HepG2 (cell line): Measurements from ENCODE around the gene TTLL1. TPM values are rescaled to one million over a fixed set of nuclear protein-coding genes. Genes with fewer than 3 reads are reported as not detected.
A peak's percentile ranks its signal among the peaks of the same experiment; 100 is the strongest.

ENCODE experiments used
- ARNT2 ChIP-seq: sonication (generic); formaldehyde crosslinking; IDR thresholded peaks from 2 replicates; pipeline ENCODE4 v1.8.0; 2022; ENCODE audit warnings: mild to moderate bottlenecking, low read depth, missing genetic modification reagents, moderate library complexity
- ATRX ChIP-seq: sonication (generic); formaldehyde crosslinking; IDR thresholded peaks from 2 replicates; pipeline ENCODE4 v1.4.0; 2020; ENCODE audit warnings: missing genetic modification reagents, borderline replicate concordance
- CBX2 ChIP-seq, 2 experiments: fragments of 200-600 bp in 1 of 2; sonication (generic); formaldehyde crosslinking in 1 of 2; IDR thresholded peaks; 2 replicates each; pipeline versions ENCODE4 v1.7.0 to v1.8.1; 2018 to 2022; ENCODE audit warnings: low read depth in 2 of 2, low read length in 1 of 2, mild to moderate bottlenecking in 1 of 2, missing genetic modification reagents in 1 of 2
- CCAR2 ChIP-seq: fragments of 200-400 bp; formaldehyde crosslinking; optimal IDR thresholded peaks from 2 replicates; pipeline ENCODE3; 2018; ENCODE audit warnings: low read depth, mild to moderate bottlenecking, low read length, moderate library complexity
- HDAC6 ChIP-seq: fragments of 200-600 bp; sonication (generic); IDR thresholded peaks from 2 replicates; pipeline ENCODE4 v1.7.0; 2017; ENCODE audit warnings: mild to moderate bottlenecking, antibody characterized with exemption, low read length, low read depth
- IKZF4 ChIP-seq: sonication (generic); formaldehyde crosslinking; IDR thresholded peaks from 2 replicates; pipeline ENCODE4 v1.5.1; 2020; ENCODE audit warnings: borderline replicate concordance, mild to moderate bottlenecking, low read depth, missing genetic modification reagents; ENCODE audit errors: not compliant biosample characterization
- ISX ChIP-seq: sonication (generic); formaldehyde crosslinking; conservative IDR thresholded peaks from 2 replicates; pipeline ENCODE4 v1.5.0; 2020; ENCODE audit warnings: missing genetic modification reagents
- JUN ChIP-seq: sonication (generic); formaldehyde crosslinking; IDR thresholded peaks from 2 replicates; pipeline ENCODE4 v1.4.0; 2020; ENCODE audit warnings: mild to moderate bottlenecking, missing genetic modification reagents
- SOX6 ChIP-seq, 2 experiments: fragments of 450-650 bp in 1 of 2; sonication (generic) in 1 of 2; formaldehyde crosslinking in 1 of 2; IDR thresholded peaks; 2 replicates each; pipeline versions ENCODE4 v1.4.0 to v1.6.1; 2017 to 2020; ENCODE audit warnings: antibody characterized with exemption in 1 of 2, mild to moderate bottlenecking in 1 of 2, missing genetic modification reagents in 1 of 2
- SP4 ChIP-seq: sonication (generic); formaldehyde crosslinking; IDR thresholded peaks from 2 replicates; pipeline ENCODE4 v1.8.1; 2023; ENCODE audit warnings: mild to moderate bottlenecking, missing genetic modification reagents
- STAG1 ChIP-seq: sonication (generic); formaldehyde crosslinking; IDR thresholded peaks from 2 replicates; pipeline ENCODE4 v1.4.0; 2020; ENCODE audit warnings: missing genetic modification reagents
- THRA ChIP-seq: sonication (generic); formaldehyde crosslinking; IDR thresholded peaks from 2 replicates; pipeline ENCODE4 v1.4.0; 2020; ENCODE audit warnings: missing genetic modification reagents, borderline replicate concordance
- ZBTB7B ChIP-seq: sonication (generic); formaldehyde crosslinking; IDR thresholded peaks from 2 replicates; pipeline ENCODE4 v1.4.0; 2020; ENCODE audit warnings: missing genetic modification reagents
- ZNF496 ChIP-seq: sonication (generic); formaldehyde crosslinking; IDR thresholded peaks from 2 replicates; pipeline ENCODE4 v1.8.1; 2023; ENCODE audit warnings: mild to moderate bottlenecking, moderate library complexity, missing genetic modification reagents; ENCODE audit not compliant: insufficient replicate concordance
- ZNF558 ChIP-seq: sonication (generic); formaldehyde crosslinking; IDR thresholded peaks from 2 replicates; pipeline ENCODE4 v1.9.0; 2022; ENCODE audit warnings: mild to moderate bottlenecking, missing genetic modification reagents, borderline replicate concordance
- ZNF572 ChIP-seq: sonication (generic); formaldehyde crosslinking; IDR thresholded peaks from 2 replicates; pipeline ENCODE4 v1.5.1; 2020; ENCODE audit warnings: mild to moderate bottlenecking, missing genetic modification reagents
- ZNF7 ChIP-seq: IDR thresholded peaks from 2 replicates; pipeline ENCODE4 v1.6.1; 2016; ENCODE audit warnings: missing biosample characterization, missing genetic modification reagents
- ZNF782 ChIP-seq: sonication (generic); formaldehyde crosslinking; IDR thresholded peaks from 2 replicates; pipeline ENCODE4 v1.4.0; 2020; ENCODE audit warnings: missing genetic modification reagents, mild to moderate bottlenecking, borderline replicate concordance
- ZSCAN9 ChIP-seq: IDR thresholded peaks from 2 replicates; pipeline ENCODE4 v1.6.1; 2016; ENCODE audit warnings: borderline replicate concordance
- polyA plus RNA-seq, 8 experiments: library from polyadenylated mRNA; depleted of rRNA in 3 of 8; stranded (reverse) in 7 of 8; unstranded in 1 of 8; fragments of >200 nt; fragmentation: Illumina TruSeq in 4 of 8; extraction: Trizol in 4 of 8; gene quantifications; 2 replicates each; pipeline versions ENCODE4 v1.2.1 to v1.2.3, GENCODE V29; 2011 to 2016; ENCODE audit warnings: low read depth in 4 of 8, missing spikeins in 1 of 8, mixed read lengths in 1 of 8; ENCODE audit not compliant: insufficient read depth in 1 of 8
- total RNA-seq, 5 experiments: library from RNA; depleted of rRNA; stranded (reverse); fragments of >200 nt; fragmentation: Illumina TruSeq; extraction: Trizol; gene quantifications; 2 replicates each; pipeline ENCODE4 v1.2.3, GENCODE V29; 2016; ENCODE audit warnings: low read depth in 1 of 5
- TF ChIP-seq, protein P1 (sequence below): sonication (generic); formaldehyde crosslinking; IDR thresholded peaks from 2 replicates; pipeline ENCODE4 v1.5.0; 2020; ENCODE audit warnings: missing genetic modification reagents
- TF ChIP-seq, protein P2 (sequence below): sonication (generic); formaldehyde crosslinking; IDR thresholded peaks from 2 replicates; pipeline ENCODE4 v1.4.0; 2020; ENCODE audit warnings: mild to moderate bottlenecking, missing genetic modification reagents
- TF ChIP-seq, protein P3 (sequence below): sonication (generic); IDR thresholded peaks from 2 replicates; pipeline ENCODE4 v1.6.1; 2016; ENCODE audit warnings: low read depth, borderline replicate concordance

TTLL1 gene
- total and polyA plus RNA-seq, 2 of the 13 experiments (the other 11 are each of a cell fraction or from before 2014, with no cell fraction given): 1.6 to 5.3 TPM

DNA sequence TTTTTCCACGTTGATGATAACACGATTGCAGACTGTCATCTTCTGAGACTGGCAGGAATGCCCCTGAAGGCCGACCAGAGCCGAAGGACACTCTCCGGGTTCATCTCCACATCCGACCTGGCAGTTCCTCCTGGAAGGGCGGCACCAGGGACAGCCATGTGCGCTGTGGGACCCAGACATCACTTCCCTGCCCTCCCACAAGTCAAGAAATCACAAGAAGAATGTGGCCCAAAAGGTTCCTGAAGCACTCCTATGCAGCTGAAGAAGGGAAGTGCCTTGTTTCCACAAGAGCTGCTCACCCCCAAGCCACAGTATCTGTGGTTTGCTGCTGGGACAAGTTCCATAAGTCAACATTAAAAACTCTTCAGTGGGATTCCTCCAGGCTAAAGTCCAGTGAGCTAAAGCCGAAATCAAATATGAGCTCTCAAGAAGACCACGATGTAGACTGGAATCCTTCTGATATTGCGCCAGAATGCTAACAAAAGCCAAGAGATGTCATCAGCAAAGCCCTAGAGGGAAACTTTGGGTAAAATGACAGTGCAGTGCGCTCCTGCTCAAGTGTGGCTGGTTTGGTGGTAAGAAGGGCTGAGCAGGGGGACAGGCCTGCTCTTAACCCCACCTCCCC lies 95.4 kb downstream of the TTLL1 start (continued):
- TF ChIP-seq ZNF572 (CRISPR knock-in tag) (no peak), ARNT2 (CRISPR knock-in tag) (no peak), ZNF782 (CRISPR knock-in tag) (no peak), SOX6 (IDR thresholded peaks at IDR 0.05) (no peak), SOX6 (CRISPR knock-in tag; IDR thresholded peaks at IDR 0.05) (peak; percentile 87), CBX2 (IDR thresholded peaks at IDR 0.05; ENCODE audit: low read depth, low read length) (no peak), CBX2 (CRISPR knock-in tag; IDR thresholded peaks at IDR 0.05; ENCODE audit: low read depth) (no peak), ZBTB7B (CRISPR knock-in tag) (peak; percentile 94), ATRX (CRISPR knock-in tag) (no peak), IKZF4 (CRISPR knock-in tag) (no peak), SP4 (CRISPR knock-in tag) (no peak), STAG1 (peak; percentile 21; the same call in 1 of the 2 replicates), THRA (CRISPR knock-in tag) (peak; percentile 55; the same call in 1 of the 2 replicates), JUN (CRISPR knock-in tag) (0 out of 2 replicates have a peak, but pooled peaks have one; percentile 27), HDAC6 (no peak), CCAR2 (no peak), ZNF496 (no peak), ZSCAN9 (no peak), ZNF558 (CRISPR knock-in tag) (no peak), ISX (CRISPR knock-in tag) (no peak), ZNF7 (CRISPR knock-in tag) (no peak)
- TF ChIP-seq, protein P1, sequence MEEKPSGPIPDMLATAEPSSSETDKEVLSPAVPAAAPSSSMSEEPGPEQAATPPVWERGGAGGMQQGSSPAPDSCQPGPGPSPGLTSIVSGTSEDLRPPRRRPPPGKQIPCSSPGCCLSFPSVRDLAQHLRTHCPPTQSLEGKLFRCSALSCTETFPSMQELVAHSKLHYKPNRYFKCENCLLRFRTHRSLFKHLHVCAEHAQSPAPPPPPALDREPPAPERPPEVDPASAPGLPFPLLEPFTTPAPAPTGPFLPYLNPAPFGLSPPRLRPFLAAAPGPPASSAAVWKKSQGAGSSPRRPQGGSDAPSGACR (CRISPR knock-in tag): no peak
- TF ChIP-seq, protein P2, sequence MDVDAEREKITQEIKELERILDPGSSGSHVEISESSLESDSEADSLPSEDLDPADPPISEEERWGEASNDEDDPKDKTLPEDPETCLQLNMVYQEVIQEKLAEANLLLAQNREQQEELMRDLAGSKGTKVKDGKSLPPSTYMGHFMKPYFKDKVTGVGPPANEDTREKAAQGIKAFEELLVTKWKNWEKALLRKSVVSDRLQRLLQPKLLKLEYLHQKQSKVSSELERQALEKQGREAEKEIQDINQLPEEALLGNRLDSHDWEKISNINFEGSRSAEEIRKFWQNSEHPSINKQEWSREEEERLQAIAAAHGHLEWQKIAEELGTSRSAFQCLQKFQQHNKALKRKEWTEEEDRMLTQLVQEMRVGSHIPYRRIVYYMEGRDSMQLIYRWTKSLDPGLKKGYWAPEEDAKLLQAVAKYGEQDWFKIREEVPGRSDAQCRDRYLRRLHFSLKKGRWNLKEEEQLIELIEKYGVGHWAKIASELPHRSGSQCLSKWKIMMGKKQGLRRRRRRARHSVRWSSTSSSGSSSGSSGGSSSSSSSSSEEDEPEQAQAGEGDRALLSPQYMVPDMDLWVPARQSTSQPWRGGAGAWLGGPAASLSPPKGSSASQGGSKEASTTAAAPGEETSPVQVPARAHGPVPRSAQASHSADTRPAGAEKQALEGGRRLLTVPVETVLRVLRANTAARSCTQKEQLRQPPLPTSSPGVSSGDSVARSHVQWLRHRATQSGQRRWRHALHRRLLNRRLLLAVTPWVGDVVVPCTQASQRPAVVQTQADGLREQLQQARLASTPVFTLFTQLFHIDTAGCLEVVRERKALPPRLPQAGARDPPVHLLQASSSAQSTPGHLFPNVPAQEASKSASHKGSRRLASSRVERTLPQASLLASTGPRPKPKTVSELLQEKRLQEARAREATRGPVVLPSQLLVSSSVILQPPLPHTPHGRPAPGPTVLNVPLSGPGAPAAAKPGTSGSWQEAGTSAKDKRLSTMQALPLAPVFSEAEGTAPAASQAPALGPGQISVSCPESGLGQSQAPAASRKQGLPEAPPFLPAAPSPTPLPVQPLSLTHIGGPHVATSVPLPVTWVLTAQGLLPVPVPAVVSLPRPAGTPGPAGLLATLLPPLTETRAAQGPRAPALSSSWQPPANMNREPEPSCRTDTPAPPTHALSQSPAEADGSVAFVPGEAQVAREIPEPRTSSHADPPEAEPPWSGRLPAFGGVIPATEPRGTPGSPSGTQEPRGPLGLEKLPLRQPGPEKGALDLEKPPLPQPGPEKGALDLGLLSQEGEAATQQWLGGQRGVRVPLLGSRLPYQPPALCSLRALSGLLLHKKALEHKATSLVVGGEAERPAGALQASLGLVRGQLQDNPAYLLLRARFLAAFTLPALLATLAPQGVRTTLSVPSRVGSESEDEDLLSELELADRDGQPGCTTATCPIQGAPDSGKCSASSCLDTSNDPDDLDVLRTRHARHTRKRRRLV (CRISPR knock-in tag): no peak
- TF ChIP-seq, protein P3, sequence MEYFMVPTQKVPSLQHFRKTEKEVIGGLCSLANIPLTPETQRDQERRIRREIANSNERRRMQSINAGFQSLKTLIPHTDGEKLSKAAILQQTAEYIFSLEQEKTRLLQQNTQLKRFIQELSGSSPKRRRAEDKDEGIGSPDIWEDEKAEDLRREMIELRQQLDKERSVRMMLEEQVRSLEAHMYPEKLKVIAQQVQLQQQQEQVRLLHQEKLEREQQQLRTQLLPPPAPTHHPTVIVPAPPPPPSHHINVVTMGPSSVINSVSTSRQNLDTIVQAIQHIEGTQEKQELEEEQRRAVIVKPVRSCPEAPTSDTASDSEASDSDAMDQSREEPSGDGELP: peak; percentile 29; the same call in 1 of the 2 replicates
